ENCODE results near the gene CFAP99.

Gene CFAP99

DNA sequence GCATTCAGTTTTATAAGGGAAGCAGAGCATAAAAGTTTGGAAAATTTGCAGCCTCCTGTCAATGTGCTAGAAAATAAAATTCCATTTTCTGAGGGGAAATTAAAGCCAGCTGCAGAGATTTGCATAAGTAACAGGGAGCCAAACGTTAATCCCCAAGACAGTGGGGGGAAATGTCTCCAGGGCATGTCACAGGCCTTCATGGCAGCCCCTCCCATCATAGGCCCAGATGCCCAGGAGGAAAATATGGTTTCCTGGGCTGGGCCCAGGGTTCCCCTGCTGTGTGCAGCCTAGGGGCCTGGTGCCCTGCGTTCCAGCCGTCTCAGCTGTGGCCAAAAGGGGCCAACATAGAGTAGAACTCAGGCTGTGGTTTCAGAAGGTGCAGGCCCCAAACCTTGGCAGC is 59.5 kb downstream of the CFAP99 start:
- TF ChIP-seq, protein P1, sequence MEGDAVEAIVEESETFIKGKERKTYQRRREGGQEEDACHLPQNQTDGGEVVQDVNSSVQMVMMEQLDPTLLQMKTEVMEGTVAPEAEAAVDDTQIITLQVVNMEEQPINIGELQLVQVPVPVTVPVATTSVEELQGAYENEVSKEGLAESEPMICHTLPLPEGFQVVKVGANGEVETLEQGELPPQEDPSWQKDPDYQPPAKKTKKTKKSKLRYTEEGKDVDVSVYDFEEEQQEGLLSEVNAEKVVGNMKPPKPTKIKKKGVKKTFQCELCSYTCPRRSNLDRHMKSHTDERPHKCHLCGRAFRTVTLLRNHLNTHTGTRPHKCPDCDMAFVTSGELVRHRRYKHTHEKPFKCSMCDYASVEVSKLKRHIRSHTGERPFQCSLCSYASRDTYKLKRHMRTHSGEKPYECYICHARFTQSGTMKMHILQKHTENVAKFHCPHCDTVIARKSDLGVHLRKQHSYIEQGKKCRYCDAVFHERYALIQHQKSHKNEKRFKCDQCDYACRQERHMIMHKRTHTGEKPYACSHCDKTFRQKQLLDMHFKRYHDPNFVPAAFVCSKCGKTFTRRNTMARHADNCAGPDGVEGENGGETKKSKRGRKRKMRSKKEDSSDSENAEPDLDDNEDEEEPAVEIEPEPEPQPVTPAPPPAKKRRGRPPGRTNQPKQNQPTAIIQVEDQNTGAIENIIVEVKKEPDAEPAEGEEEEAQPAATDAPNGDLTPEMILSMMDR (IDR thresholded peaks at IDR 0.05; ENCODE audit: insufficient read depth, low read depth, low read length, missing control alignments), result no peak
- no peak overlapping the region for H3K4me3 ChIP-seq (ENCODE audit: low read length)
- DNase-seq (ENCODE audit: low read depth), result no peak

DNA sequence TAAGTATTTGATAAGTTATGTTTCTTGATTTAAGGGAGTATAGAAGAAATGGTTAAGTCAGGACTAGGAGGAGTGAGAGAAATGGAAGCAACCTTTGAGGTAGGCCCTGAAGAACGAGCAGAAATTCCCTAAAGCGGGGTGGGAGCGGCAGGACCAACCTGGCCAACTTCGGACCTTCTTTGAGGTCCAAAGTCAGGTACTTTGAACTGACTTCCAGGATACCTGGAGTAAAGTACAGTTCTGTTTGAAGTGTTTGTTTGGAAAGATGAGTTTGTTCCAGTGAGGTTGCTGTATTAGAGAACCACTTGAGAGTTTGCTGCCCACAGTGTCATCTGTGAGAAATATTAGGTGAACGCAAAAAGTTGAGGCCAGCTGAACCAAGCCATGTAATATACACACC is 61.9 kb downstream of the CFAP99 start:
- DNase-seq (ENCODE audit: low read depth), result no peak
- TF ChIP-seq, protein P1 (IDR thresholded peaks at IDR 0.05; ENCODE audit: insufficient read depth, low read depth, low read length, missing control alignments), result no peak
- no peak overlapping the region for H3K4me3 ChIP-seq (ENCODE audit: low read length)

DNA sequence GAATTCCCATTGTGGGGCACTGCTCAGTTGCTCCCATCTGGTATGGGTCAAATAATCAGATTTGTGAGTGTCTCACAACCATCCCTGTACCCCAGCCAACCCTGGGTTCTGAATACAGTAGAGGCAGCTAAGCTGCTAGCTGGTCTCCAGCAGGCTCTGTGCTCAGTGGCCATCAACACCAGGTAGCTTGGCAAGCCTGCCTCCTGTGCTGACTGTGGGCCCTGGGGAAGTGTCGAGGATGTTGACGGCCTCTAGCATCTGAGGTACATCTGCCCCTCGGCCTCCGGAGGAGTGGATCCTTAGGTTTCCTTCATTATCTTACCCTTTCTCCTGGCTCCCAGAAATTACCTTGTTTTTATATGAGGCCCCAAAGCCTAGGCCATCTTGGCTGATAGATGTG is 63.4 kb downstream of the CFAP99 start:
- TF ChIP-seq, protein P1 (IDR thresholded peaks at IDR 0.05; ENCODE audit: insufficient read depth, low read depth, low read length, missing control alignments), result no peak
- DNase-seq (ENCODE audit: low read depth), result no peak
- no peak overlapping the region for H3K4me3 ChIP-seq (ENCODE audit: low read length)

DNA sequence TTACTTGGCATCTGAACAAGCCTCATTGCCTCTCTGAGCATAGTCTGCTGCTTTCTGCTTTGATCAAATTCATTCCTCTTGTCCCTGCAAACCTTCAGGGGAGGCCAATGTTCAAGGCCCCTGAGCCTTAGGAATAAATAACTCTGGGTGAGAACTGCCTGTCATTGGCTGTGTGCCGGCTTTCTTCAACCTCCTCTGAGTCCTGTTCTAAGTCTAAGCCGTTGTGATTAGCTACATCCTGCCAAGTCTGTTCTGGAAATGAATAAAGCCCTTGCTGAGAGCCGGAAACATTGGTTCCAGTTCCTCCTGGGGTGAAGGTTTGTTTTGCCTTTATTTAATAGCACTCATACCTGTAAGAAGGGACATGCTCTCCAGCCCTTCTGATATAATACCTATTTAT is 63.9 kb downstream of the CFAP99 start:
- no peak overlapping the region for H3K4me3 ChIP-seq (ENCODE audit: low read length)
- no peak for DNase-seq (ENCODE audit: low read depth)
- TF ChIP-seq, protein P1 (IDR thresholded peaks at IDR 0.05; ENCODE audit: insufficient read depth, low read depth, low read length, missing control alignments), result no peak

DNA sequence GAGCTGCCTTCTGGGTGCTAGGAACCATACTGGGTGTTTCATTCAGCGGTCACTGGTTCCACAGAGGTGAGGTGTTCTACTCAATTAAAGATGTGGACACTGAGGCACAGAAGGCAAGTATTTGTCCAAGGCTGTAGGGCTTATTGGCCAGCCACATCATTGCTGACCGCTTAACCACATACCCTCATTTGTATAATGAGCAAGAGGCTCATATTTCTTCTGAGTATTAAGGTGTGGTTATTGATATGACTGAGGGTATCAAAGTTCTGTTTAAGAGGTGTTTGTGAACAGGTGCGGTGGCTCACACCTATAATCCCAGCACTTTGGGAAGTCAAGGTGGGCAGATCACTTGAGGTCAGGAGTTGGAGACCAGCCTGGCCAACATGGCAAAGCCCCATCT is 64.5 kb downstream of the CFAP99 start:
- H3K4me3 ChIP-seq (ENCODE audit: low read length), result no peak overlapping the region
- DNase-seq (ENCODE audit: low read depth), result no peak
- TF ChIP-seq, protein P1 (IDR thresholded peaks at IDR 0.05; ENCODE audit: insufficient read depth, low read depth, low read length, missing control alignments), result no peak

DNA sequence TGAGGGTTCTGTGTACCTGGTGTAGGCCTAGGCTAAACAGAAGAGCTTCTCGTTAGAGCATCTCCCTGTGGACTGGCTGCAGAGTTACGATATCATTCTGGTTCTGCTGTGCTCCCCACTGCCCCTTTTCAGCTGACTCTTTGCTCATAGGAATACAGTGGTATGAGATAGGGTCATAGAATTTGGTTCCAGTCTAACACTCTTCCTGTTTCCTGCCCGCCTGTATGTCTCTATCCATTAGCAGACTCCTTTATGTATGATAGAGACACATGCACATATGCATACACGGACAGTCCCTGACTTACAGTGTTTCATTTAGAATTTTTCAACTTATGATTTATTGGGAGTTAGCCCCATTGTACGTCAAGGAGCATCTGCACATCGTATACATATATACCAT is 65.4 kb downstream of the CFAP99 start:
- no peak overlapping the region for H3K4me3 ChIP-seq (ENCODE audit: low read length)
- DNase-seq (ENCODE audit: low read depth), result no peak
- TF ChIP-seq, protein P1 (IDR thresholded peaks at IDR 0.05; ENCODE audit: insufficient read depth, low read depth, low read length, missing control alignments), result no peak

DNA sequence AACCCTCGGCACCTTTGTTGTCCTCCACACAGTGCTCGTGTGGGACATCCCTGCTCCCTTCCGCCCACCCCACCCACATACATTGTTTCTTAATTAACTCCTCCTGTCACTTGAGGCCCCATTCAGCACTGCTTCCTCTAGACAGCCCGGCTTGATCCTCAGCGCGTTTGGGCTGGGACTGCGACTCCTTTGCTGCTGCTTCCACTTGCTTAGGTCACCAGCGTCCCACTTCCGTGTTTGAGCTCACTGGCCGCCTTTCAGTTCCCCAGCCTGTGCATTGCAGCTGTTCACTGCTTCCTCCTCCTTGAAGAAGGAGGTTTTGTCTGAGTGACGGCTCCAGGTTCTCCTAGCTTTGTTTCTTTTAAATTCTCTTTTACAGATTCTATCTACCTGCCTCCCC is 66.2 kb downstream of the CFAP99 start:
- TF ChIP-seq, protein P1 (IDR thresholded peaks at IDR 0.05; ENCODE audit: insufficient read depth, low read depth, low read length, missing control alignments), result no peak
- peak; percentile 36 for DNase-seq (ENCODE audit: low read depth)
- H3K4me3 ChIP-seq (ENCODE audit: low read length), result no peak overlapping the region

Data from epithelial cell of esophagus (primary cell).